HCEC 1CT (cell line): ENCODE results near the gene SERPINB5.

Experiments used
- DNase-seq: peaks from one replicate; pipeline ENCODE4 v3.0.0-alpha.2; 2017

Gene SERPINB5

DNA sequence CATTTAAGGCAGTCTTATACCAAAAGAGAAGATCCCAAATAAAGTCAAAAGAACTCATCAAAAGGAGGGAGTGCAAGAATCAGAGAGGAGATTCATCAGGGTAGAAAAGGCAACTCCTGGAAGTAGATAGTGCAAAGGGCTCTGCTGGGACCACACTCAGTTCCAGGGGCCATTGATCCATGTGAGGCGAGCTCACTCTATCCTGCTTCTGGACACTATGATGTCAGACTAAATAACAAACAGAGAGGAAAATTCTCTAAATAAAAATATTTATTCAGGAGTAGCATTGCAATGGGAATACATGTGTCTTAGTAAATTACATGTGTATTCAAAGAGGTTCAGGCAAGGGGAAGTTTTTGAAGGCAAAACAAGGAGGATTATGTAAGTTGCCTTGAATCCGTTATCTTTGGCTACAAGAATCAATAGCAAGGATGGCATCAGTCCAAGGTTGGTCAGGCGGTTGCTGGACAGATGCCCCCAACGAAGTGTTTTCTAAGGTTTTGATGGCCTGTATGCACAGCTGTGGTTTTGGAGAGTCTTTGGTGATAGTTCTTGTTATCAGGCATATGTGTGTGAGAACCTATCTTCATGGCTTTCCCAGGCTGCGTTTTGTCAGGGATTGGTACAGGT lies 52.2 kb downstream of the SERPINB5 start:
- DNase-seq: no peak

DNA sequence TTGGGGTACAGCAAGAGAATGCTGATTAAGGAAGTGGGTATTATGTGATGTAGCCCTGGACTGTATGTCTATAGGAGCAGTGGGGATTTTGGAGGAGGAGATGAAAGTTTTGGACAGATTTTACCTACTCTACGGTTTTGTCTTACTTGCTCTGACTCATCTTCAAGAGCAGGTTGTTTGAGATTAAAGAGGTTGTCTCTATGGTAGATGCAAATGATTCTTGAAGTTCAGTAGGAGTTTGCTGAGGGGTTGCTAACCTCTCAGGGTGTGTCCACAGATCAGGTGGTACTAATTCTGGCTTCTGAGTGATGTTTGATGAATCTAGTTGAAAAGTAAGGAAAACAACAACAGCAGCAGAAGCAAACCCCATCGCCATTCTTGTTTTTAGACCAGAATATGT lies 55.7 kb downstream of the SERPINB5 start:
- no peak for DNase-seq

DNA sequence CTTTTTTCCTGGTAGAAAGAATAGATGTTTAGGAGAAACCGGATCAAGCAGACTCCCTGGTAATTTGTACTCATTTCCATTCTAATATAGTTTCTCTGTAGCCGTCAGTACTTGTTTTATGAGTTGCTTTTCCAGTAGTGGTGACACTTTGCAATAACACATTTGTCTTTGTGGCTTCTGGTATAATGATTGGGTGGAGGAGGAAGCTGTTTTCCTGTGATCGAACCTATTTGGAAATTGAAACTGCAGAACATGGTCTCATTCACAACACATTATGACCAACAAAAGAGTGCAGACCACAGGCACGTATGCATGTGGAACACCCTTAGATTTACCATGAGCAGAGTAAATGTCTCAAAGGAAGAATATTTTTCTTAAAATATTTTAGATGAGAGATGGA lies 57.9 kb downstream of the SERPINB5 start:
- DNase-seq: no peak

DNA sequence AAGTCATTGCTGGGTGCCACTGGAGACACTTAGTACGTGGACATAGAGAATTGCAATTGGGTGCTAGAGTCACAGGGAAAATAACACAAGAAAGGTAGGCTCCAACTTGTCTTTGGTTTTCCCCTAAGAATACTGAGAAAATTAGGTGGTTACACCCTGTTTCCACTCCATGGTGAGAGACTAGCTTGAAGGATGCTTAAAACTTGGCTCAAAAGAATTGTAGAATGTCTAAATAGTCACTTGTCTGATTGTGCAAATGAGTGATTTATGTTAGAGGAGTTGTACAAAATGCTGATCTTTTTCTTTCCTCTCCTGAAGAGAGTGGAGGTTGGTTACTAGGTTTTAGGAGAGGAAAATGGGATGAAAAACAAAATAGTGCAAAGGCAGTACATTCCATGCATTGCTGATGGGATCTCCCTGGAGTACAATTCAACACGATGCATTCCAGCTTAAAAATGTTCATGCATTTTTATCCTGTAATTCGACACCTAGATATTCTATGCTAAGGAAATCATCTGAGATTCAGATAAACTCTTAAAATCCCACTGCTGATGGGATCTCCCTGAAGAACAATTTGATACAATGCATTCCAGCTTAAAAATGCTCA lies 63.2 kb downstream of the SERPINB5 start:
- DNase-seq: peak; percentile 54

DNA sequence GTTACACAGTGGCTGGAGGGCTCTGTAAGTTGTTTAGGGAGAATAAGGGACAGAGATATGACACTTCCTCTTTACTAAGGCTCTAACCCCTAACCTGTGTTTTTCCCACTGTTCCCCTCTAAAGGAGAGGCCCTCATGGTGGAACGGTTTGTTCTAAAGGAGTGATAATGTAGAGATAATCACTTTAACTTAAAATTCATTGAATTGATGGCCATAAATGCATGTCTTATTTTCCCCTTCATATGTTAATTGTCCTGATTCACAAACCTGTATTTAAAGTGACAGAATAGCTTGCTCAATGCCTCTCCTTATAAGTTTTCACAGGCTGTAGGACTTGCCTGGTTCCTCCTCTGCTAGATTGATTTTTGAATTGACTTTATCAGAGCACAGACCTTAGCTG lies 65.3 kb downstream of the SERPINB5 start, which contains the start of gene SERPINB12:
Gene SERPINB12 (plus strand): TSS at position 301 of the 400 bp plus-strand sequence. CDS start 13,791 bp downstream, outside the sequence.
- DNase-seq: no peak

DNA sequence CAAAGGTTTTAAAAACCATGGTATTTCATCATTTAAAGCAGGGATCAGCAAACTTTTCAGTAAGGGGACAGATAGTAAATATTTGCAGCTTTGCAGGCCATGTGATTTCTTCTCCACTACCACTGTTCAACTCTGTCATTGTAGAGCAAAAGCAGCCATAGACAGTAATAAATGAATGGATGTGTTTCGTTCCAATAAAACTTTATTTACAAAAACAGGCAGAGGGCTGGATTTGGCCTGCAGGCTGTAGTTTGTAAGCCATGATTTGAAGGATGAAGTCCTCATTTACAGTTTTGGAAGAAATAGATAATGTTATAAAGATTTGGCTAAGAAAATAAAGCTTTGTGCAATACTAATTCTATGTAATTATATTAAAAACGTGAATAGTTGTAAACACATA lies 67.3 kb downstream of the SERPINB5 start:
- no peak for DNase-seq

DNA sequence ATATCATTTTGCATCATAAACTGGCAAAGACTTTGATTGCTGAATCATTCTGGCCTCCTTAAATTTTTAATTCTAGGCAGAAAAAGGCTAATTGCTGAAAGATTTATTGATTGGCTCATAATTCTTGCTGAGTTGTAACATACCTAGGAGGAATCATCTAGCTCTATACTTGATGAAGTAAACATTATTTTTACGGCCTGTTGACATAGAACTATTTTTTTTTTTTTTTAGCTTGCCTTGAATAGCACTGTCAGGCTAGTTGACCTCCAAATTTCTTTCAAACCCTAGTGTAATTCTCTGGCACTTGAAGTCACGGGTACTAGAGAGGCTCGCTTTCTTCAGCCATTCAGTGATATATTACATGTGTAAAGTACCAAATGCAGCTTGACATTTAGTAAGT lies 68.2 kb downstream of the SERPINB5 start:
- DNase-seq: no peak

DNA sequence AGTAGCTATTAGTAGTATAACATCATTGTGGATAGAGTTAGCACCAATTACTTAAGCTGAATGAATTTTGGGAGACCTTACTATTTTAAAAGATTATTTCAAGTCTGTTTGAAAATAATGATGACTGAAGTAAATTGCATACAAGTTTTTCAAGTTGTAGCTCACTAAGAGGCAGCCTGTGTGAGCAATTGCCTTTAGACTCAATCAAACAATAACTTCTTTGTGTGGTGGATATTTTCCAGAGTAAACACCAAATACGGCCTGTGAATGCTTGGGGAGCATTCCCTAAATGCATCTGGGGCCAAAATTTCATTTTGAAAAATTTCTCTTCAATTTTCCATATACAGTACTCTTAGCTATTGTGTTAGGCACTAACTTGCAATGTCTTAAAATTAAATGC lies 73.3 kb downstream of the SERPINB5 start:
- DNase-seq: no peak

DNA sequence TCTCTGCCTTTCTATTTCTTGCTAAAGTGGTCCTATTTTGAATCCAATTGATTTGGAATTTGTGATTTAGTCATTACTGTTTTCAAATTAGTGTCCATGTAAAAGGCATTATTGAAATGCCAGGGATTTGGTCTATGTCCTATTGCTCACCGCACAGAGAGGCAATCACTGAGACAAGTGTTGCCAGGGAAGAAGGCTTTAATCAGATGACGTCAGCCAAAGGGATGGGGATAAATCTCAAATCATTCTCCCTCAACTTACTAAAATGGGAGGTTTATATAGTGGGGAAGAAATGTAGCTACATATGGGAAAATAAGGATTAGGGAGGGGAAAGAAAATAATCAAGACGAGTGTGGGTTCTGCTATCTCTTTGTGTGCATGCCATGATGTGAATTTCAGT lies 75.0 kb downstream of the SERPINB5 start:
- no peak for DNase-seq

DNA sequence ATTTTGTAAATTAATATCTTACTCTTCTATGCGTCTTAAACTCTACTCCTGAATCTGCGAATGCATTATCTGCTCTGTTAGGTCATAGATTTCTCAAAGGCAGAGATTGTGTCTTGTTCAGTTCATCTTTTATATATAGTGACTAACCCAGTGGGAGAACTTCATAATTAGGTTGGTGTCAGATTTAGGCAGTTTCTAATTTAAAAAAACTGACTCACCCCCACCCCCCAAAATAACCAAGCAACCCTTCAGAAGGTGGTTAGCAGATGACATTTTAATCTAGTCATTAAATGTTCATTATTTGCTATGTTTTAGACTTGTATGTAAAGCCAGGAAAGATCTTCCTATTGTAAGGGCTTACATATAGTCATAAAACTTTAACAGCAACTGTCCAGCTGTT lies 75.8 kb downstream of the SERPINB5 start:
- DNase-seq: peak; percentile 9

DNA sequence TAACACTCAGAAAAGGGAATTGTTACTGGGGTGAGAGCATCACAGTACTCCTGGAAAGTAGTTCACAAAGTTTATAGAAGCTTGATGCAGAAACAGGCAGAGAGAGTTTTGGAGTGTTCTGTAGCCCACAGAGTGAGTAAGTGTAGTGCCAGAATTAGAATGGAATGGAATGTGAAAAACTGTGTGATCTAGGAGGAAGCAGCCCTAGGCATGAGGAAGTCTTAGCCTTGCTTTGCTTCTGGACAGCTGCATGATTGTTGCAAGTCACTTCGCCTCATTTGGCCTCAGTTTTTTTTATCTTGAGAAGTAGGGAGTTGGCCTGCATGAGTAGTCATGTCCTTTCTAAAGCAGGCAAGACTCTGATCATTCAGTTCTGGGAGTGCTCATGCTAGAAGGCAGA lies 76.3 kb downstream of the SERPINB5 start:
- DNase-seq: peak; percentile 94
